ENCODE results near the gene MACROH2A1.

DNA sequence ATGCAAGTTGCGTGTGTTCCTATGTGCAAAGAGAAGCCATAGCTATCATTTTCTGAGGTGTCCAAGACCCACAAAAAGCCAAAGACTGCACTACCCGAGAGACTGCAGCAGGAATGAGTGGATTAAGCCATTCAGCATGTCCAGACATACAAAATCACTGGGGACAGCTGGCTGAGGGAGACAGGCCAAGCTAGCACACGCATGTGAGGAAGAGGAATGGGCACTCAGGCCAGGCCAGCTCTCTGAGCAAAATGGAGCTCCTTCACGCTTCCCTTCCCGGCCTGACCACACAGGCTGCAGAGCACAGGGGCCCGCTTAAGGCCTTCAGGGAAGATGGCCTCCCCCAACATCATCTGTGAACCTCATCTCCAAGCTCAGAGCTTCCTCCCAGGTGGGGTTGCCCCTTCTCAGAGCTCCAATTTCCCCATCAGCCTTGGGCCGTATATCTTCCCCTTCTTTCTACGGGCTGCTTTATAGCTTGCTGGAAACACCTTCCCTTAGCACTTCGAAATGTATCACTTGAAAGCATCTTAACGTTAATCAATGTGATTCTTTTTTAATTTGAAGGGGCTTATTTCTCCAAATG lies 39.7 kb upstream of the MACROH2A1 start:
- no peak for TF ChIP-seq ESRRG (CRISPR knock-in tag; IDR thresholded peaks at IDR 0.05)
- TF ChIP-seq TCF4 (CRISPR knock-in tag; IDR thresholded peaks at IDR 0.05; ENCODE audit: borderline replicate concordance), result no peak
- TF ChIP-seq OSR1 (CRISPR knock-in tag; IDR thresholded peaks at IDR 0.05), result no peak
- no peak for TF ChIP-seq ARNTL (CRISPR knock-in tag; IDR thresholded peaks at IDR 0.05; ENCODE audit: borderline replicate concordance, low read depth)
- no peak for TF ChIP-seq BACH2 (CRISPR knock-in tag; IDR thresholded peaks at IDR 0.05; ENCODE audit: borderline replicate concordance)
- TF ChIP-seq, protein P1, sequence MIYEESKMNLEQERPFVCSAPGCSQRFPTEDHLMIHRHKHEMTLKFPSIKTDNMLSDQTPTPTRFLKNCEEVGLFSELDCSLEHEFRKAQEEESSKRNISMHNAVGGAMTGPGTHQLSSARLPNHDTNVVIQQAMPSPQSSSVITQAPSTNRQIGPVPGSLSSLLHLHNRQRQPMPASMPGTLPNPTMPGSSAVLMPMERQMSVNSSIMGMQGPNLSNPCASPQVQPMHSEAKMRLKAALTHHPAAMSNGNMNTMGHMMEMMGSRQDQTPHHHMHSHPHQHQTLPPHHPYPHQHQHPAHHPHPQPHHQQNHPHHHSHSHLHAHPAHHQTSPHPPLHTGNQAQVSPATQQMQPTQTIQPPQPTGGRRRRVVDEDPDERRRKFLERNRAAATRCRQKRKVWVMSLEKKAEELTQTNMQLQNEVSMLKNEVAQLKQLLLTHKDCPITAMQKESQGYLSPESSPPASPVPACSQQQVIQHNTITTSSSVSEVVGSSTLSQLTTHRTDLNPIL (CRISPR knock-in tag; IDR thresholded peaks at IDR 0.05; ENCODE audit: low read depth), result no peak
- no peak for TF ChIP-seq ZFP30 (CRISPR knock-in tag; IDR thresholded peaks at IDR 0.05)
- TF ChIP-seq, protein P2, sequence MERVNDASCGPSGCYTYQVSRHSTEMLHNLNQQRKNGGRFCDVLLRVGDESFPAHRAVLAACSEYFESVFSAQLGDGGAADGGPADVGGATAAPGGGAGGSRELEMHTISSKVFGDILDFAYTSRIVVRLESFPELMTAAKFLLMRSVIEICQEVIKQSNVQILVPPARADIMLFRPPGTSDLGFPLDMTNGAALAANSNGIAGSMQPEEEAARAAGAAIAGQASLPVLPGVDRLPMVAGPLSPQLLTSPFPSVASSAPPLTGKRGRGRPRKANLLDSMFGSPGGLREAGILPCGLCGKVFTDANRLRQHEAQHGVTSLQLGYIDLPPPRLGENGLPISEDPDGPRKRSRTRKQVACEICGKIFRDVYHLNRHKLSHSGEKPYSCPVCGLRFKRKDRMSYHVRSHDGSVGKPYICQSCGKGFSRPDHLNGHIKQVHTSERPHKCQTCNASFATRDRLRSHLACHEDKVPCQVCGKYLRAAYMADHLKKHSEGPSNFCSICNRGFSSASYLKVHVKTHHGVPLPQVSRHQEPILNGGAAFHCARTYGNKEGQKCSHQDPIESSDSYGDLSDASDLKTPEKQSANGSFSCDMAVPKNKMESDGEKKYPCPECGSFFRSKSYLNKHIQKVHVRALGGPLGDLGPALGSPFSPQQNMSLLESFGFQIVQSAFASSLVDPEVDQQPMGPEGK (CRISPR knock-in tag; IDR thresholded peaks at IDR 0.05; ENCODE audit: borderline replicate concordance), result no peak
- TF ChIP-seq ZFP3 (CRISPR knock-in tag; IDR thresholded peaks at IDR 0.05), result no peak

Data from SK-N-SH treated with all-trans-retinoic acid at 6 μM for 48 hours (cell line).